ENCODE results near the gene SLC66A2. TPM values are rescaled to one million over a fixed set of nuclear protein-coding genes. Genes with fewer than 3 reads are reported as not detected.

Gene SLC66A2
- total RNA-seq, 1 donor from 2014 or later = 29.8 TPM

DNA sequence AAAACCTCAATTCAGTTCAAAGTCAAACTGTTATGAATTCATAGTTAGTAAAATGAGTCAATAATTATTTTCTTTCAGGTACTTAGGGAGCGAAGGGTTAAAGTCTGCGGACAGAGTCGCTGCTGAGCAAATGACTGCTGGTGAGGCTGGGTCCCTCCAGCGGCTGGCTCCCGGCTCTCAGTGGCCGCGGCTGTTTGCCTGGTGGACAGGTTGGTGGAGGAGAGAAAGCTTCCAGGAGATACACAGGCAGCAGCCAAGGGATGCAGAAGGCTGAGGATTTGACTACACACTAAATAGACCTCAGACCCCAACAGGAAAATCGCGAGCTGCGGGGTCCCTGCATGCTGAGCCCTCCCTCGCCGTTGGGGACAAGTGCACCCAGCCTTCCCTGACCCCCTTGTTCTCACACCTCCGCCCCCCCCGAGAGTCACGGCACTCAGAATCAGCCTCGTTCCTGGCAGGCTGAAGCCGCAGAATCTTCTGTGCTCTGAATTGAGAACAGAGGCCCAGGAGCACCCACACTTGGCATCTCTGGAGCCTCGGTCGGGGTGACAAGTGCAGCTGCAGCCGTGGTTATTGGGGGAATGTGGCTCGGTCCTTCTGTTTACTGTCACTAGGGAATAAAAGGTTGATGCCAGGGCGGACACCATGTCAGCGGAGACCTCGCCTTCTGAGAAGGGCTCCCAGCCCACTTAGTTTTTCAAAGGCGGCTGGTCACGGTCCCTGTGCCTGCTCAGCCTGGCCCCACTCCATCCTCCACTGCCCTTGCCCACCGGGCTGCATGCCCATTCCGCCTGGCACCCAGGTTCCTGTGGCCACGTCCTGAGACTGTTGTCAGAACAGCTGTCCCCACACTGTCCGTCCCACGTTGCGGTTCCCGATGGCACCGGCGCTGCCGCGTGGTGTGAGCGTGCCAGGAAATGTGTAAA lies 74.0 kb downstream of the SLC66A2 start:
- Mint-ChIP-seq H3K27me3 (ENCODE audit: low read depth) (no peaks in the 10 kb centered on the region), H3K9me3 (peaks cover 2% of the 10 kb centered on the region), H3K27ac (ENCODE audit: unreplicated experiment) (no peak overlapping the region), H3K4me1 (no peaks in the 10 kb centered on the region), H3K36me3 (ENCODE audit: low read depth) (peaks cover 2% of the 10 kb centered on the region), H3K4me3 (no peak overlapping the region)
- TF ChIP-seq, protein P1, sequence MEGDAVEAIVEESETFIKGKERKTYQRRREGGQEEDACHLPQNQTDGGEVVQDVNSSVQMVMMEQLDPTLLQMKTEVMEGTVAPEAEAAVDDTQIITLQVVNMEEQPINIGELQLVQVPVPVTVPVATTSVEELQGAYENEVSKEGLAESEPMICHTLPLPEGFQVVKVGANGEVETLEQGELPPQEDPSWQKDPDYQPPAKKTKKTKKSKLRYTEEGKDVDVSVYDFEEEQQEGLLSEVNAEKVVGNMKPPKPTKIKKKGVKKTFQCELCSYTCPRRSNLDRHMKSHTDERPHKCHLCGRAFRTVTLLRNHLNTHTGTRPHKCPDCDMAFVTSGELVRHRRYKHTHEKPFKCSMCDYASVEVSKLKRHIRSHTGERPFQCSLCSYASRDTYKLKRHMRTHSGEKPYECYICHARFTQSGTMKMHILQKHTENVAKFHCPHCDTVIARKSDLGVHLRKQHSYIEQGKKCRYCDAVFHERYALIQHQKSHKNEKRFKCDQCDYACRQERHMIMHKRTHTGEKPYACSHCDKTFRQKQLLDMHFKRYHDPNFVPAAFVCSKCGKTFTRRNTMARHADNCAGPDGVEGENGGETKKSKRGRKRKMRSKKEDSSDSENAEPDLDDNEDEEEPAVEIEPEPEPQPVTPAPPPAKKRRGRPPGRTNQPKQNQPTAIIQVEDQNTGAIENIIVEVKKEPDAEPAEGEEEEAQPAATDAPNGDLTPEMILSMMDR (conservative IDR thresholded peaks at IDR 0.05) = no peak
- no peak for DNase-seq (ENCODE audit: low read depth, low spot score)

DNA sequence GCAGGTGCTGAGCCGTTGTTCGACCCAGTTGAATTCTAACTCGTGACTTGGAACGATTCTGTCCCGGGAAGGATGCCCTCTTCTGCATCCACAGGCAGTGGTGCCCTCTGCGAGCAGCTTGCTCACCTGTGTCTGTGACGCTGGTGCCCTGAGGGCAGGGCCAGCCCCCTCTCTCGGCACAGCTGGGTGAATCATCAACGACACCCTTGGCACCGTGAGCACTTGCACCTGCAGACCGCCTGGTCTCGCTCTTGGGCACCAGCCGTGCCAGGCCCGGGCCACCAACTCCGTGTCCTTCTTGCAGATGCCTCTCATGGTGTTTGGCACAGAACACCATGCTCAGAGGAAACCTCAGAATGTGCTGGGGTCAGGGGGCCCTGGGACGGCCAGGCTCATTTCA lies 75.0 kb downstream of the SLC66A2 start:
- no peak overlapping the region for H3K4me3 Mint-ChIP-seq
- H3K27ac Mint-ChIP-seq (ENCODE audit: unreplicated experiment) = no peak overlapping the region
- H3K36me3 Mint-ChIP-seq (ENCODE audit: low read depth) = no peaks in the 10 kb centered on the region
- H3K9me3 Mint-ChIP-seq = peaks cover 2% of the 10 kb centered on the region
- H3K4me1 Mint-ChIP-seq = no peaks in the 10 kb centered on the region
- no peaks in the 10 kb centered on the region for H3K27me3 Mint-ChIP-seq (ENCODE audit: low read depth)
- TF ChIP-seq, protein P1 (conservative IDR thresholded peaks at IDR 0.05) = no peak
- no peak for DNase-seq (ENCODE audit: low read depth, low spot score)

DNA sequence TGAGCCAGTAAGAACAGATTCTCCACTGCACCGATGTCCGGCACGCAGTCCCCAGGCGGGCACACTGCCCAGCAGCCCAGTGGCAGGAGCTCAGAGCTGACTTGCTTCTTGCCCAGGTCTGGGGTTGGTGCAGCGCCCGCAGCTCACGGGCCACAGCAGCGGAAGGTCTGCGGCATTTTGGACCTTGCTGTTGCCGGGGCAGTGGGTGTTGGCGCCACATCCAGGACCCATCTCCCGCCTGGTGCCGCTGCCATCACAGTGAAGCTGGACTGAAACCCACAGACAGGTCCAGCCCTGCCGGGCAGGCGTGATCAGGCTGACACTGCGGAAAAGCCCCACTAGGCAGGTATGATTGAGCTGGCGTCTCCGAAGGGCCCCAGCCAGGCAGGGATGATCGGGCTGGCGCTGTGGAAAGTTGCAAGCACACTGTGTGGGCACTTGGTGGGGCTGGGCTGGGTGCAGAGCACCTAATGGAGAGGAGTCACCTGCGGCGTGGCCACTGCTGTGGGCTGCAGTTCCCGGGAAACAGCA lies 75.5 kb downstream of the SLC66A2 start:
- TF ChIP-seq, protein P1 (conservative IDR thresholded peaks at IDR 0.05) = no peak
- H3K27me3 Mint-ChIP-seq (ENCODE audit: low read depth) = no peaks in the 10 kb centered on the region

DNA sequence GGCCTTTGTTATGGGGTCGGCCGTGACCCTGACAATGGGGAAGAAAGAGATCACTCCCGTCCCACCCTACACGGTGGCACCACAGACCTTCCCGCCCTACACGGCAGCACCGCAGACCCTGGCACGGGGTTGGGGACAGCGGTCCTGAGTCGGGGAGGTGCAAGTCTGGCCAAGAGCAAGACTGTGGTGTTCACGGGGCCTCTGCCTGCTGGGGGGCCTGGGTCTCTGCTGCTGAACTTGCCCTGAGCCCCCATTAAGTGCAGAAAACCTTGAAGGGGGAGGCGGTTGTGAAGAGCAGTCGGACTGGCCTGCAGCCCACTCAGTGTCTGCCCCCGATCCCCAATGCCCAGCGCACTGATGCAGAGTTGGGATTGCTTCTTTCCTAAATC lies 75.9 kb downstream of the SLC66A2 start:
- Mint-ChIP-seq H3K9me3 (peaks cover 2% of the 10 kb centered on the region), H3K27me3 (ENCODE audit: low read depth) (no peaks in the 10 kb centered on the region), H3K4me1 (no peaks in the 10 kb centered on the region), H3K36me3 (ENCODE audit: low read depth) (no peaks in the 10 kb centered on the region), H3K27ac (ENCODE audit: unreplicated experiment) (no peak overlapping the region), H3K4me3 (no peak overlapping the region)
- TF ChIP-seq, protein P1 (conservative IDR thresholded peaks at IDR 0.05) = no peak
- DNase-seq (ENCODE audit: low read depth, low spot score) = no peak

More for the DNA sequence above, 75.5 kb downstream of the SLC66A2 start:
- Mint-ChIP-seq H3K36me3 (ENCODE audit: low read depth) (no peaks in the 10 kb centered on the region), H3K4me3 (no peak overlapping the region), H3K9me3 (peaks cover 2% of the 10 kb centered on the region), H3K27ac (ENCODE audit: unreplicated experiment) (no peak overlapping the region), H3K4me1 (no peaks in the 10 kb centered on the region)
- no peak for DNase-seq (ENCODE audit: low read depth, low spot score)

DNA sequence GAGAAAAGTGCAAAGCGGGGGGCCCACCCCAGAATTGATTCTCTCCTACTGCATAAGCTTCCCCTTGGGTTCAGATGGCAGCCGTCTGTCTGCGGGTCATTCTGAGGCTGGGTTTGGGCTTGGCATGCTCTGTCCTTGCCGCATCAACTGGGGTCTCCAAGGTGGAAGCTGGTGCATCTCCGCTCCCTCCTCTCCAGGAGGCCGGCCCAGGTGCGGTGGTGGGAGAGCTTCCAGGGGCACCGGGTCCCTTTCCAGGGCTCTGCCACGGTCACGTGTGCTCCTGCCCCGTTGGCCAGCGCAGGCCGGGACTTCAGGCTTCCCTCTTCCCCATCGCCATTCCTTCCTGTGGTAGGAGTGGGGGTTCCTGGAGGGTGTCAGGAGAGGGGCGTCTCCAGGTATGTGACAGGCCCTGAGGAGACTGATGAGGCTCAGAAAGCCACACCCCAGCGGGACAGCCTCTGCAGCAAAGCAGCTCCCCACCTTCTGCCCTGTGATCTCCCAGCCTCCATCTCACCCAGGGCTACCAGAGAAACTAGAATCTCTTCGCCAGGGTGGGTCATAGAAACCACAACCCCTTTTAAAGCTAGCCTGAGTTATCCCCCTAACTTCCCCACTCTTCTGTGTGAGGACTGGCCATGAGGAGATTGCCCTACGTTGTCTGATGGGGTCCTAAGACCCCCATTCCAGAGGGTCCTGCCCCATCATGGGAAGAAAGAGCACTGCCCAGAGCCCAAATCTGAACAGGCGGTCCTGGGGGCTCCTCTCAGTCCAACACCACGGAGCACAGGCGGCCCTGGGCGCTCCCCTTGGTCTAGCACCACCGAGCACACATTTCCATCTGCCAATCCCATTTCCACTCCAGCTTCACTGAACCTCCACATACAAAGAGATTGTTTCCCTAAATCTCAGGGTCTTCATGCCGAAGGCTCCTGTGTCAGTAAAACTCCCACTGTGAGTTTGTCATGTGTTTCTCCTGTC lies 76.6 kb downstream of the SLC66A2 start:
- H3K36me3 Mint-ChIP-seq (ENCODE audit: low read depth) = no peaks in the 10 kb centered on the region
- no peaks in the 10 kb centered on the region for H3K4me1 Mint-ChIP-seq
- TF ChIP-seq, protein P1 (conservative IDR thresholded peaks at IDR 0.05) = no peak
- DNase-seq (ENCODE audit: low read depth, low spot score) = no peak
- peaks cover under 1% of the 10 kb centered on the region for H3K9me3 Mint-ChIP-seq
- H3K27me3 Mint-ChIP-seq (ENCODE audit: low read depth) = no peaks in the 10 kb centered on the region
- H3K4me3 Mint-ChIP-seq = no peak overlapping the region
- H3K27ac Mint-ChIP-seq (ENCODE audit: unreplicated experiment) = no peak overlapping the region

Data from neural crest cell (in vitro differentiated cells).